H1 (cell line): Measurements from ENCODE around the gene VWA5B2. TPM values are rescaled to one million over a fixed set of nuclear protein-coding genes. Genes with fewer than 3 reads are reported as not detected.

ENCODE experiments used
- CTCF ChIA-PET: fragments of 300-600 bp; sonication (Branson Sonifier 250); formaldehyde crosslinking; loops from one replicate; lab custom pipeline; 2021; ENCODE audit not compliant: partially characterized antibody; lab: Charles Lee
- POLR2A ChIA-PET: fragments of 300-600 bp; sonication (Branson Sonifier 250); formaldehyde crosslinking; loops from one replicate; lab custom pipeline; 2021; ENCODE audit warnings: inconsistent platforms; ENCODE audit not compliant: partially characterized antibody; lab: Charles Lee
- DNase-seq, 2 experiments: peaks; one replicate each; pipeline versions ENCODE4 v3.0.0 to v3.0.0-alpha.2; 2010 to 2022; ENCODE audit warnings: low spot score in 2 of 2, low read depth in 1 of 2, mixed read lengths in 1 of 2
- FAIRE-seq: peaks from 2 replicates; lab custom pipeline; 2011; peaks lifted over from hg19 to GRCh38; lab: Jason Lieb, UNC
- H2AFZ ChIP-seq: 2 replicates; pipeline ENCODE4 v1.8.1; 2012; ENCODE audit warnings: low read length, inconsistent platforms
- H2AK5ac ChIP-seq: 2 replicates; pipeline ENCODE4 v1.6.1; 2013; ENCODE audit warnings: low read depth, low read length
- H2BK120ac ChIP-seq: replicated peaks from 2 replicates; pipeline ENCODE3; 2013; ENCODE audit warnings: low read depth, low read length, inconsistent platforms
- H2BK12ac ChIP-seq: 2 replicates; pipeline ENCODE4 v1.6.1; 2013; ENCODE audit warnings: low read depth, low read length
- H2BK15ac ChIP-seq: 2 replicates; pipeline ENCODE4 v1.6.1; 2013; ENCODE audit warnings: low read length
- H2BK20ac ChIP-seq: 2 replicates; pipeline ENCODE4 v1.6.1; 2013; ENCODE audit warnings: low read length
- H2BK5ac ChIP-seq: 2 replicates; pipeline ENCODE4 v1.6.1; 2013; ENCODE audit warnings: low read depth, low read length
- H3K14ac ChIP-seq: 2 replicates; pipeline ENCODE4 v1.6.1; 2013; ENCODE audit warnings: inconsistent platforms; ENCODE audit not compliant: insufficient read length
- H3K18ac ChIP-seq: 2 replicates; pipeline ENCODE4 v1.6.1; 2013; ENCODE audit warnings: low read length; ENCODE audit errors: extremely low read depth
- H3K23ac ChIP-seq: 2 replicates; pipeline ENCODE4 v1.6.1; 2013; ENCODE audit warnings: inconsistent platforms; ENCODE audit not compliant: insufficient read length
- H3K23me2 ChIP-seq: 2 replicates; pipeline ENCODE4 v1.6.1; 2013; ENCODE audit warnings: low read depth, low read length
- H3K27ac ChIP-seq: 2 replicates; pipeline ENCODE4 v1.6.1; 2011; ENCODE audit warnings: low read depth, low read length, inconsistent platforms
- H3K27me3 ChIP-seq, 4 experiments: replicated peaks in 1 of 4; 1 replicate in 1 of 4; 2 replicates in 3 of 4; pipeline versions ENCODE4 v1.6.1 to v1.8.1; 2011 to 2013; ENCODE audit warnings: low read length in 3 of 4, mild to moderate bottlenecking in 3 of 4, inconsistent platforms in 2 of 4, mixed read lengths in 2 of 4, moderate library complexity in 1 of 4; ENCODE audit not compliant: control insufficient read depth in 3 of 4, insufficient read depth in 3 of 4; ENCODE audit errors: extremely low read depth in 1 of 4
- H3K36me3 ChIP-seq, 4 experiments: 2 replicates each; pipeline versions ENCODE4 v1.6.1 to v1.8.1; 2011 to 2013; ENCODE audit warnings: mild to moderate bottlenecking in 4 of 4, low read length in 3 of 4, moderate library complexity in 2 of 4, control low read depth in 1 of 4, inconsistent platforms in 1 of 4; ENCODE audit not compliant: insufficient read depth in 4 of 4, control insufficient read depth in 2 of 4
- H3K4ac ChIP-seq: replicated peaks from 2 replicates; pipeline ENCODE3; 2013; ENCODE audit warnings: low read length, low read depth, mixed read lengths, inconsistent platforms; ENCODE audit not compliant: insufficient read length
- H3K4me1 ChIP-seq, 4 experiments: replicated peaks in 1 of 4; 1 replicate in 1 of 4; 2 replicates in 3 of 4; pipeline versions ENCODE4 v1.6.1 to v1.8.1; 2011 to 2013; ENCODE audit warnings: low read length in 3 of 4, inconsistent platforms in 2 of 4, mixed read lengths in 1 of 4; ENCODE audit not compliant: insufficient read depth in 4 of 4, control insufficient read depth in 3 of 4
- H3K4me2 ChIP-seq, 2 experiments: 2 replicates each; pipeline versions ENCODE4 v1.6.1 to v1.8.1; 2011 to 2013; ENCODE audit warnings: low read depth in 2 of 2, low read length in 2 of 2, control low read depth in 1 of 2, inconsistent platforms in 1 of 2, mild to moderate bottlenecking in 1 of 2; ENCODE audit not compliant: insufficient read depth in 1 of 2
- H3K4me3 ChIP-seq, 4 experiments: fragments of 200-600, 300-600 bp in 1 of 4; sonication (generic), shearing (Covaris generic), sonication (Bioruptor Twin) in 1 of 4; 2 replicates each; pipeline versions ENCODE4 v1.5.1 to v1.8.1; 2011 to 2016; ENCODE audit warnings: low read length in 4 of 4, low read depth in 3 of 4, control low read depth in 2 of 4, inconsistent platforms in 2 of 4, mild to moderate bottlenecking in 2 of 4, mixed read lengths in 1 of 4, moderate library complexity in 1 of 4; ENCODE audit not compliant: insufficient read depth in 2 of 4; ENCODE audit errors: extremely low read depth in 1 of 4
- H3K56ac ChIP-seq: replicated peaks from 2 replicates; pipeline ENCODE3; 2013; ENCODE audit warnings: low read depth, mild to moderate bottlenecking, mixed read lengths, low read length, inconsistent platforms; ENCODE audit not compliant: insufficient read length
- H3K79me1 ChIP-seq: 2 replicates; pipeline ENCODE4 v1.6.1; 2013; ENCODE audit warnings: low read depth, low read length, control low read depth
- H3K79me2 ChIP-seq, 2 experiments: 2 replicates each; pipeline versions ENCODE4 v1.6.1 to v1.8.1; 2012 to 2013; ENCODE audit warnings: low read length in 2 of 2, mild to moderate bottlenecking in 2 of 2, inconsistent platforms in 1 of 2; ENCODE audit not compliant: insufficient read depth in 2 of 2, control insufficient read depth in 1 of 2
- H3K9ac ChIP-seq, 4 experiments: replicated peaks in 1 of 4; 1 replicate in 1 of 4; 2 replicates in 3 of 4; pipeline versions ENCODE4 v1.6.1 to v1.8.1; 2011 to 2013; ENCODE audit warnings: low read depth in 3 of 4, low read length in 3 of 4, control low read depth in 2 of 4, mild to moderate bottlenecking in 2 of 4, moderate library complexity in 2 of 4, inconsistent platforms in 1 of 4; ENCODE audit errors: extremely low read depth in 1 of 4
- H3K9me3 ChIP-seq, 2 experiments: 2 replicates each; pipeline versions ENCODE4 v1.6.1 to v1.8.1; 2012 to 2013; ENCODE audit warnings: mild to moderate bottlenecking in 2 of 2, moderate library complexity in 2 of 2, control low read depth in 1 of 2, inconsistent platforms in 1 of 2, low read depth in 1 of 2, low read length in 1 of 2, mixed read lengths in 1 of 2; ENCODE audit not compliant: insufficient read depth in 2 of 2
- H4K20me1 ChIP-seq, 2 experiments: replicated peaks in 1 of 2; 2 replicates each; pipeline versions ENCODE3 to v1.8.1; 2011 to 2013; ENCODE audit warnings: inconsistent platforms in 2 of 2, low read length in 2 of 2, mild to moderate bottlenecking in 1 of 2; ENCODE audit not compliant: insufficient read depth in 2 of 2, control insufficient read depth in 1 of 2
- H4K5ac ChIP-seq: 2 replicates; pipeline ENCODE4 v1.6.1; 2013; ENCODE audit warnings: low read length, low read depth, mixed read lengths, inconsistent platforms; ENCODE audit not compliant: insufficient read length
- H4K8ac ChIP-seq: 2 replicates; pipeline ENCODE4 v1.8.0; 2013; ENCODE audit warnings: mild to moderate bottlenecking, moderate library complexity, low read length, inconsistent platforms; ENCODE audit not compliant: insufficient read depth; ENCODE audit errors: extremely low read depth
- H4K91ac ChIP-seq: replicated peaks from 2 replicates; pipeline ENCODE3; 2013; ENCODE audit warnings: low read length, mixed read lengths, inconsistent platforms; ENCODE audit not compliant: insufficient read length
- ATF3 ChIP-seq: IDR thresholded peaks from 2 replicates; pipeline ENCODE4 v1.6.1; 2011; ENCODE audit warnings: low read depth, mild to moderate bottlenecking, low read length; ENCODE audit not compliant: insufficient read depth
- BRCA1 ChIP-seq: IDR thresholded peaks from 2 replicates; pipeline ENCODE4 v1.6.1; 2012; ENCODE audit warnings: low read depth, low read length, improper control_type of control experiment
- MAFK ChIP-seq: IDR thresholded peaks from 2 replicates; pipeline ENCODE4 v1.6.1; 2012; ENCODE audit warnings: low read depth, mild to moderate bottlenecking, improper control_type of control experiment, low read length
- NRF1 ChIP-seq: IDR thresholded peaks from 2 replicates; pipeline ENCODE4 v1.6.1; 2011; ENCODE audit warnings: mild to moderate bottlenecking, low read depth, low read length, improper control_type of control experiment
- POU5F1 ChIP-seq: IDR thresholded peaks from 2 replicates; pipeline ENCODE4 v1.6.1; 2011; ENCODE audit warnings: low read depth, mild to moderate bottlenecking, low read length, moderate library complexity
- RBBP5 ChIP-seq: IDR thresholded peaks from 2 replicates; pipeline ENCODE4 v1.7.1; 2012; ENCODE audit warnings: low read depth, mild to moderate bottlenecking, inconsistent platforms, low read length, moderate library complexity, borderline replicate concordance
- SP1 ChIP-seq: IDR thresholded peaks from 2 replicates; pipeline ENCODE4 v1.6.1; 2011; ENCODE audit warnings: low read depth, low read length
- TCF12 ChIP-seq: IDR thresholded peaks from 2 replicates; pipeline ENCODE4 v1.6.1; 2011; ENCODE audit warnings: low read depth, mild to moderate bottlenecking, low read length
- YY1 ChIP-seq: IDR thresholded peaks from 2 replicates; pipeline ENCODE4 v1.6.1; 2011; ENCODE audit warnings: low read depth, mild to moderate bottlenecking, low read length
- WGBS, 2 experiments: shearing (Covaris generic) in 1 of 2; methylation state at CpG; one replicate each; pipeline versions ENCODE4 v1.1.6 to v1.1.7; 2013 to 2015; ENCODE audit warnings: low lambda C conversion rate in 2 of 2, mixed read lengths in 2 of 2, inconsistent platforms in 1 of 2, low coverage in 1 of 2, missing lambda C conversion rate in 1 of 2; ENCODE audit not compliant: insufficient replicate concordance in 2 of 2, insufficient coverage in 1 of 2, insufficient read length in 1 of 2; ENCODE audit errors: extremely low coverage in 1 of 2, missing lambda C conversion rate in 1 of 2; 5-methylcytosine and 5-hydroxymethylcytosine counted together
- polyA plus RNA-seq, 7 experiments: library from polyadenylated mRNA; depleted of rRNA in 3 of 7; stranded (reverse) in 5 of 7; unstranded in 2 of 7; fragments of >200 nt in 5 of 7; fragments of 200-250 nt in 2 of 7; gene quantifications; 1 replicate in 5 of 7; 2 replicates in 1 of 7; 4 replicates in 1 of 7; pipeline versions ENCODE4 v1.2.1 to v1.2.3, GENCODE V29; 2011 to 2013; ENCODE audit warnings: missing spikeins in 2 of 7, mixed read lengths in 2 of 7
- total RNA-seq: library from RNA; stranded (reverse); fragmentation: NEBNext Ultra II Directional; extraction: Animal tissue kit (Norgen Biotek cat#: 25700); gene quantifications from 2 replicates; pipeline ENCODE4 v1.2.1, GENCODE V29; 2021

VWA5B2 gene
- total and polyA plus RNA-seq, 2 of the 8 experiments (the other 6 are each of a cell fraction or from before 2014, with no cell fraction given) = 0.53 to 0.56 TPM

GRCh38 chr3:184185461-184186183 lies 43.8 kb upstream of the VWA5B2 start:
- Histone ChIP-seq H2BK20ac (no peak overlapping the region), H2AK5ac (no peak overlapping the region), H2BK15ac (no peak overlapping the region; the same call in 1 of the 2 replicates), H3K23me2 (peaks cover 15% of the 10 kb centered on the region), H3K79me1 (peaks cover 10% of the 10 kb centered on the region), H3K4me3 (peak overlapping the region; percentile 86 to 96 (median 94)), H3K4me2 (peak overlapping the region; percentile 97), H4K5ac (peak overlapping the region; percentile 66), H4K20me1 (peaks cover 0 to 11% of the 10 kb centered on the region in 2 experiments), H3K18ac (peak overlapping the region; percentile 79; the same call in 1 of the 2 replicates), H3K23ac (no peak overlapping the region), H3K27ac (peak overlapping the region; percentile 92), H3K14ac (no peak overlapping the region), H2BK120ac (peak overlapping the region; percentile 38), H3K9me3 (no peaks in the 10 kb centered on the region), H3K79me2 (peaks cover 6 to 27% of the 10 kb centered on the region in 2 experiments; a peak in 3 of 4 replicates), H2BK5ac (peak overlapping the region; percentile 83), H3K4me1 (peaks cover 0 to 8% (median 5%) of the 10 kb centered on the region in 4 experiments; a peak in 6 of 7 replicates), H2BK12ac (no peak overlapping the region), H4K8ac (peak overlapping the region; percentile 90; the same call in 1 of the 2 replicates), H3K36me3 (peaks cover 36 to 68% (median 42%) of the 10 kb centered on the region in 4 experiments), H2AFZ (0 out of 2 replicates have a peak overlapping the region, but pooled peaks have one; percentile 30), H3K56ac (peak overlapping the region; percentile 5), H4K91ac (no peak overlapping the region), H3K27me3 (no peaks in the 10 kb centered on the region; a peak in 1 of 7 replicates), H3K4ac (peak overlapping the region; percentile 74), H3K9ac (peak overlapping the region; percentile 70 to 83 (median 78))
- POLR2A ChIA-PET = interaction anchor here (0.7 to 2.4 kb wide), 14 partner anchors 9 to 287 kb away, joined by 3 to 18 read pairs (median 4); partner anchors contain the start of genes AP2M1, CAMK2N2, EIF2B5 and VWA5B2
- CTCF ChIA-PET = interaction anchor here (1.4 to 3.5 kb wide), 7 partner anchors 8 to 99 kb away, joined by 4 to 16 read pairs (median 7); no protein-coding TSS in a partner anchor
- 3% methylated on average over 34 of the region's 55 CpGs; no CpG with 5 or more reads in 1 of the 2 experiments for WGBS, 2 experiments
- no peak for FAIRE-seq
- DNase-seq = peak; percentile 98 to 99
- TF ChIP-seq ATF3 = no peak
- no peak for TF ChIP-seq RBBP5
- no peak for TF ChIP-seq TCF12
- no peak for TF ChIP-seq YY1
- no peak for TF ChIP-seq POU5F1
- no peak for TF ChIP-seq SP1
- TF ChIP-seq BRCA1 = no peak
- TF ChIP-seq NRF1 = peak; percentile 96
- peak; percentile 71; the same call in 1 of the 2 replicates for TF ChIP-seq MAFK
